Measurements from ENCODE around the gene HIP1. TPM values are rescaled to one million over a fixed set of nuclear protein-coding genes. Genes with fewer than 3 reads are reported as not detected.
A peak's percentile ranks its signal among the peaks of the same experiment; 100 is the strongest.

The HIP1 gene
- total RNA-seq, 1 donor from 2014 or later = 17.7 TPM

- no peaks in the 10 kb centered on the region for H3K9me3 ChIP-seq
- no peaks in the 10 kb centered on the region for H3K36me3 ChIP-seq
- TF ChIP-seq POLR2A (IDR thresholded peaks at IDR 0.05) = no peak
- TF ChIP-seq POLR2AphosphoS5 (IDR thresholded peaks at IDR 0.05; ENCODE audit: insufficient read depth in 1 of 2, low read depth in 1 of 2) = no peak
- TF ChIP-seq CTCF (IDR thresholded peaks at IDR 0.05) = no peak
- H3K27me3 ChIP-seq = no peaks in the 10 kb centered on the region
- no peak overlapping the region for H3K4me3 ChIP-seq
- intact Hi-C loops (cut with DNase I) = no loop called here
- no peak for DNase-seq (ENCODE audit: extremely low spot score in 2 of 2)
- H3K27ac ChIP-seq = no peak overlapping the region
- no peaks in the 10 kb centered on the region for H3K4me1 ChIP-seq
Observed at GRCh38 chr7:75757860-75758259, 19.1 kb upstream of the HIP1 start.

GRCh38 chr7:75756991-75757676 lies 18.4 kb upstream of the HIP1 start:
- Histone ChIP-seq H3K4me3 (no peak overlapping the region), H3K27ac (no peak overlapping the region), H3K9me3 (no peaks in the 10 kb centered on the region), H3K27me3 (no peaks in the 10 kb centered on the region), H3K36me3 (no peaks in the 10 kb centered on the region), H3K4me1 (no peaks in the 10 kb centered on the region)
- DNase-seq (ENCODE audit: extremely low spot score in 2 of 2) = no peak
- intact Hi-C loops (cut with DNase I) = no loop called here
- TF ChIP-seq POLR2A (IDR thresholded peaks at IDR 0.05) (no peak), CTCF (IDR thresholded peaks at IDR 0.05) (peak in 1 of 3 experiments; percentile 18)

GRCh38 chr7:75756206-75756990 lies 17.7 kb upstream of the HIP1 start:
- H3K36me3 ChIP-seq = no peaks in the 10 kb centered on the region
- no peaks in the 10 kb centered on the region for H3K27me3 ChIP-seq
- no peaks in the 10 kb centered on the region for H3K9me3 ChIP-seq
- DNase-seq (ENCODE audit: extremely low spot score in 2 of 2) = no peak
- no peak overlapping the region for H3K27ac ChIP-seq
- no peaks in the 10 kb centered on the region for H3K4me1 ChIP-seq
- intact Hi-C loops (cut with DNase I) = no loop called here
- H3K4me3 ChIP-seq = no peak overlapping the region
- no peak for TF ChIP-seq POLR2AphosphoS5 (IDR thresholded peaks at IDR 0.05; ENCODE audit: insufficient read depth in 1 of 2, low read depth in 1 of 2)
- no peak for TF ChIP-seq CTCF (IDR thresholded peaks at IDR 0.05)
- TF ChIP-seq POLR2A (IDR thresholded peaks at IDR 0.05) = no peak

GRCh38 chr7:75743455-75743859 lies 4.7 kb upstream of the HIP1 start:
- no peaks in the 10 kb centered on the region for H3K27me3 ChIP-seq
- TF ChIP-seq CTCF (IDR thresholded peaks at IDR 0.05) = no peak
- TF ChIP-seq POLR2A (IDR thresholded peaks at IDR 0.05) = no peak
- TF ChIP-seq POLR2AphosphoS5 (IDR thresholded peaks at IDR 0.05; ENCODE audit: insufficient read depth in 1 of 2, low read depth in 1 of 2) = no peak
- no peak for DNase-seq (ENCODE audit: extremely low spot score in 2 of 2)
- H3K9me3 ChIP-seq = no peaks in the 10 kb centered on the region
- no peaks in the 10 kb centered on the region for H3K36me3 ChIP-seq
- intact Hi-C loops (cut with DNase I) = no loop called here
- no peaks in the 10 kb centered on the region for H3K4me1 ChIP-seq
- no peak overlapping the region for H3K27ac ChIP-seq
- no peak overlapping the region for H3K4me3 ChIP-seq
